Activated CD4-positive, alpha-beta memory T cell treated with anti-CD3 and anti-CD28 coated beads for 36 hours (primary cell): Measurements from ENCODE around the gene ABHD2. TPM values are rescaled to one million over a fixed set of nuclear protein-coding genes. Genes with fewer than 3 reads are reported as not detected.
"Not testable (repeated sequence)": the region's sequence is repeated elsewhere in the genome, so short reads cannot be mapped to it uniquely, and the experiment has no call there.

ENCODE experiments used
- CTCF ChIA-PET: fragments of 350-600 bp; sonication (Branson Sonifier 250); formaldehyde crosslinking; loops from one replicate; lab custom pipeline; 2021; ENCODE audit warnings: antibody characterized with exemption, inconsistent platforms; lab: Charles Lee
- POLR2A ChIA-PET: fragments of 350-600 bp; sonication (Branson Sonifier 250); formaldehyde crosslinking; loops from one replicate; lab custom pipeline; 2021; ENCODE audit warnings: antibody characterized with exemption; lab: Charles Lee
- DNase-seq: peaks from one replicate; pipeline ENCODE4 v3.0.0-alpha.2; 2020
- H3K27ac Mint-ChIP-seq: one replicate; pipeline ENCODE4 v1.8.0; 2021; ENCODE audit warnings: mixed read lengths
- H3K27me3 Mint-ChIP-seq: one replicate; pipeline ENCODE4 v1.8.0; 2021; ENCODE audit warnings: mixed read lengths
- H3K36me3 Mint-ChIP-seq: one replicate; pipeline ENCODE4 v1.8.0; 2021; ENCODE audit warnings: mixed read lengths
- H3K4me1 Mint-ChIP-seq: one replicate; pipeline ENCODE4 v1.8.0; 2021; ENCODE audit warnings: low read depth, mixed read lengths
- H3K4me3 Mint-ChIP-seq: one replicate; pipeline ENCODE4 v1.8.0; 2021; ENCODE audit warnings: mild to moderate bottlenecking, mixed read lengths
- H3K9me3 Mint-ChIP-seq: one replicate; pipeline ENCODE4 v1.8.0; 2021; ENCODE audit warnings: mixed read lengths
- intact Hi-C: fragments of 100-400 bp; cut with micrococcal nuclease; formaldehyde crosslinking; loops from one replicate; pipeline ENCODE4 v1.15.1; 2023
- total RNA-seq, 2 experiments: library from RNA; stranded (reverse); gene quantifications; one replicate each; pipeline ENCODE4 v1.2.3, GENCODE V29; 2021

Gene ABHD2
- total RNA-seq, 2 experiments from 2014 or later: 36.0 to 38.5 TPM

DNA sequence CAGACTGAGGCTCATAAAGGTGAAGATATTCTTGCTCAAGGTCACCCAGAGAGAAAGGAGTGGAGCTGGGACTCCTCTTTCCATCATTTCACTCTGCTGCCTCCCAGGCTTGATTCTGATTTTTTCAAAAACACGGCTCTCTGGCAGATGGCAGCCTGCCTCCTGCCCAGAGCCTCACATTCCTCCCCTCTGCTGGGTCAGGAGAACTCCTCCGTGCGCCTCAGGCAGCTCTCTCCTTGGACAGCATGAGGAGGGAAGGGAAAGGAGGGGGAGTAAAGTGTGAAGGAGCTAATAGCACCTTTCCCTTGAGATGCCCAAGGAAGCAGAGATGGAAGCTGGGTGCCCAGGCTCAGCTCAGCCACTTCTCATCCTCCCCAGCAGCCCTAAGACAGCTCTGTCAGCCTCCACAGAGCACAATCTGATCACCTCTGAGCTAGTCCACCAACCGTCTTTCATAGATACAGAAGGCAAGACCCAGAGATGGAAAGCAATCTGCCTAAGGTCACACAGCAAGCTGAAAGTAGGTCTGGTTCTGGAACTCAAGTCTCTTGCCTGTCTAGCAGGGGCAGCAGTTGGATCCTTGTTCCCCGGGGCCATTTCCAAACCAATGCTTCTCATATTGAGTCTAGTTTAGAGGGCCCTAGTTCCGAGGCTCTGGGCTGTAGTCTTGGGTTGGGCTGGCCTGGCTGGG, 129.6 kb downstream of the ABHD2 start:
- no peak overlapping the region for H3K27ac Mint-ChIP-seq
- POLR2A ChIA-PET: interaction anchor here (0.6 kb wide), 1 partner anchor 23 kb away, joined by 3 read pairs; no protein-coding TSS in a partner anchor
- H3K36me3 Mint-ChIP-seq: no peaks in the 10 kb centered on the region
- no peaks in the 10 kb centered on the region for H3K27me3 Mint-ChIP-seq
- CTCF ChIA-PET: interaction anchor here (1.2 to 2.6 kb wide), 2 partner anchors 11 to 47 kb away, joined by 3 to 17 read pairs; no protein-coding TSS in a partner anchor
- no peaks in the 10 kb centered on the region for H3K9me3 Mint-ChIP-seq
- no peak overlapping the region for H3K4me3 Mint-ChIP-seq
- intact Hi-C loops: no loop called here
- DNase-seq: no peak
- H3K4me1 Mint-ChIP-seq: peaks cover 6% of the 10 kb centered on the region

DNA sequence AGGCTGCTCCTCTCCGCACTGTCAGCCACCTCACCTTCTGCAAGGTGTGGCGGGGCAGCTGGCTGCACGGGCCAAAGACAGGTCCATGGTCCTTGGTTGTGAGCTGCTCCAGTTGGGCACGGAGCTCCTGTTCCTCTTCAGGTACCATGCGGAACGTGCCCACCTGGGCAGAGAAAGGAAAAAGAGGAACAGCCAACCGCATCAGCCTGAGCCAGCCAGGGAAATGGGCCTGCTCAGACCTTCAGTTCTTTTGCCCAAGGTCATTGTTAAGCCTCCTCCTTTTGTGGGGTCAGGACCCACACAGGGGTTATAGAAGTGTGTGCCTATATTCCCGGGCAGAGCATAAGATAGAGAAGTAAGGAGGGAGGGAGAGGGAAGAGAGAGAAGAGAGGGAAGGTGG, 130.3 kb downstream of the ABHD2 start:
- Mint-ChIP-seq H3K27me3 (no peaks in the 10 kb centered on the region), H3K9me3 (no peaks in the 10 kb centered on the region), H3K27ac (no peak overlapping the region), H3K36me3 (no peaks in the 10 kb centered on the region), H3K4me1 (peaks cover 6% of the 10 kb centered on the region), H3K4me3 (no peak overlapping the region)
- CTCF ChIA-PET: interaction anchor here (2.6 kb wide), 1 partner anchor 12 kb away, joined by 17 read pairs; no protein-coding TSS in a partner anchor
- POLR2A ChIA-PET: interaction anchor here (0.6 kb wide), 1 partner anchor 22 kb away, joined by 3 read pairs; no protein-coding TSS in a partner anchor
- intact Hi-C loops: no loop called here
- DNase-seq: no peak

GRCh38 chr15:89221543-89221942, 133.3 kb downstream of the ABHD2 start, which contains the start of gene RLBP1:
TSS of gene RLBP1 (minus strand) at chr15:89221579. CDS start at chr15:89218975, 2,604 bp downstream.
- ChIA-PET POLR2A (no interaction called here), CTCF (interaction anchor here (0.6 to 2.6 kb wide), 2 partner anchors 15 to 221 kb away, joined by 4 to 11 read pairs; no protein-coding TSS in a partner anchor)
- no peak within 1 kb of the TSS for H3K4me3 Mint-ChIP-seq

DNA sequence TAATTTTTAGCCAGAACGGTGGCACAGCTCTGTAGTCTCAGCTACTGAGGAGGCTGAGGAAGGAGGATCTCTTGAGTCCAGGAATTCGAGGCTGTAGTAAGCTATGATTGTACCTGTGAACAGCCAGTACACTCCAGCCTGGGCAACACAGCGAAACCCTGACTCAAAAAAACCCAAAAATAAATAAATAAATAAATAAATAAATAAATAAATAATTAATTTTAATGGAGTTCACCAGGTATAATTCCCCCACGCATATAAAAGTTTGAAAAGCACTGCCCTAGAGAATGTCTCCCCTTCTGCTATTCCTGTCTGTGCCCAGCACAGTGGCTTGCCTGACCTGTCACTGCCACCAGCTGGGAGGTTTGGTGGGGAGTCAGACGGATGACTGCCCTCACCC, 137.3 kb downstream of the ABHD2 start:
- Mint-ChIP-seq H3K27ac (no peak overlapping the region), H3K4me1 (peaks cover 6% of the 10 kb centered on the region), H3K27me3 (peaks cover 6% of the 10 kb centered on the region), H3K9me3 (no peaks in the 10 kb centered on the region), H3K36me3 (no peaks in the 10 kb centered on the region), H3K4me3 (no peak overlapping the region)
- ChIA-PET POLR2A (no interaction called here), CTCF (interaction anchor here (4.0 kb wide), 1 partner anchor 18 kb away, joined by 25 read pairs; no protein-coding TSS in a partner anchor)
- intact Hi-C loops: no loop called here
- DNase-seq: no peak

More at GRCh38 chr15:89221543-89221942, 133.3 kb downstream of the ABHD2 start, which contains the start of gene RLBP1:
- Mint-ChIP-seq H3K36me3 (no peaks in the 10 kb centered on the region), H3K27ac (no peak within 1 kb of the TSS), H3K27me3 (no peaks in the 10 kb centered on the region), H3K4me1 (peaks cover 6% of the 10 kb centered on the region), H3K9me3 (no peaks in the 10 kb centered on the region)
- intact Hi-C loops: no loop called here
- DNase-seq: peak; percentile 45

- H3K36me3 Mint-ChIP-seq: no peaks in the 10 kb centered on the region
- ChIA-PET CTCF (interaction anchor here (4.0 kb wide), 1 partner anchor 19 kb away, joined by 25 read pairs; no protein-coding TSS in a partner anchor), POLR2A (no interaction called here)
- H3K27me3 Mint-ChIP-seq: peaks cover 6% of the 10 kb centered on the region
- no peak for DNase-seq
- H3K9me3 Mint-ChIP-seq: no peaks in the 10 kb centered on the region
- no peak overlapping the region for H3K27ac Mint-ChIP-seq
- intact Hi-C loops: no loop called here
- H3K4me1 Mint-ChIP-seq: peaks cover 2% of the 10 kb centered on the region
- H3K4me3 Mint-ChIP-seq: no peak overlapping the region
Measured at GRCh38 chr15:89226359-89227221, 138.3 kb downstream of the ABHD2 start.

- Mint-ChIP-seq H3K9me3 (no peaks in the 10 kb centered on the region), H3K27me3 (peaks cover 8% of the 10 kb centered on the region), H3K27ac (no peak overlapping the region), H3K4me1 (no peaks in the 10 kb centered on the region), H3K4me3 (no peak overlapping the region), H3K36me3 (no peaks in the 10 kb centered on the region)
- DNase-seq: no peak
- intact Hi-C loops: no loop called here
- ChIA-PET POLR2A (no interaction called here), CTCF (interaction anchor here (0.6 to 4.0 kb wide), 2 partner anchors 20 to 98 kb away, joined by 3 to 25 read pairs; no protein-coding TSS in a partner anchor)
Measured at GRCh38 chr15:89227425-89227824, 139.2 kb downstream of the ABHD2 start.

DNA sequence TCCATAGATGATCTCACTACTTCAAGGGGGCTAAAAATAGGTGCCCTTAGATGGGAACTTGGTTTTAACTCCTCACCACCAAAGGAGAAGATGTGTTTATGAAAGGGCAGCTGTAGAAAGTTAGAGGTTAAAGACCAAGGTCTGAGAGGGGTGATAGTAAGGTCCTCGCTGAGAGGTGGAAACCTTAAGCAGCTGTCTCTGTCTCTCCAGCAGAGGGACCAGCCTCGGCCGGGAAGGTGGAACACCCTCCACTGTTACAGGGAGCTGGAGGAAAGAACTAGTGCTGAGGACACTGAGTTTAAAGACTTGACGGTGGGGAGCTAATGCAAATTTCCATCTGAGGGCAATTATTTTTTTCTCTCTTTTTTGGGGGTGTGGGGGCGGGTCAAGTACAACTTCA, 142.0 kb downstream of the ABHD2 start:
- POLR2A ChIA-PET: no interaction called here
- intact Hi-C loops: no loop called here
- H3K27ac Mint-ChIP-seq: no peak overlapping the region
- no peak for DNase-seq
- H3K9me3 Mint-ChIP-seq: no peaks in the 10 kb centered on the region
- H3K27me3 Mint-ChIP-seq: peaks cover 8% of the 10 kb centered on the region
- H3K36me3 Mint-ChIP-seq: no peaks in the 10 kb centered on the region
- H3K4me3 Mint-ChIP-seq: no peak overlapping the region
- CTCF ChIA-PET: interaction anchor here (1.0 to 3.9 kb wide), 2 partner anchors 13 to 24 kb away, joined by 5 to 15 read pairs; partner anchors contain the start of gene FANCI
- H3K4me1 Mint-ChIP-seq: no peaks in the 10 kb centered on the region

DNA sequence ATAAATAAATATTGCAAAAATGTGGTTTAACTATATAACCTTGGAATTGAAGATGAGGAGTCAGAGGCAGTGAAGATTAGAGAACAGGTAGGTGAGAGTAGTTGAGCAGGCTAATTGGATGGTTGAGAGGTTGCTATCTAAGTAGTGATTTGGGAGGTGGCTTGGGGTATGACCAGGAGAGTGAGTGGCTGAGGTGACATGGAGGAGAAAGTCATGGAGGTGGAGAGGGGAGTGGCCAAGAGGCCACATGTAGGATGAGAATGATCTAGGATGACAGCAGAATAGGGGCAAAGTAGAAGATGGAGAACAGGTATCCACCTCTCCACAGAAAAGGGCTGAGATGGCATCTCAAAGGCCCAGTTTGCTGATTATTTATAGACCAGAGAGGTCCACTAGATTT, 143.6 kb downstream of the ABHD2 start:
- intact Hi-C loops: no loop called here
- Mint-ChIP-seq H3K9me3 (no peaks in the 10 kb centered on the region), H3K4me3 (no peak overlapping the region), H3K27ac (no peak overlapping the region), H3K27me3 (peaks cover 8% of the 10 kb centered on the region), H3K4me1 (no peaks in the 10 kb centered on the region), H3K36me3 (no peaks in the 10 kb centered on the region)
- ChIA-PET POLR2A (no interaction called here), CTCF (interaction anchor here (3.9 kb wide), 1 partner anchor 25 kb away, joined by 15 read pairs; no protein-coding TSS in a partner anchor)
- DNase-seq: no peak

DNA sequence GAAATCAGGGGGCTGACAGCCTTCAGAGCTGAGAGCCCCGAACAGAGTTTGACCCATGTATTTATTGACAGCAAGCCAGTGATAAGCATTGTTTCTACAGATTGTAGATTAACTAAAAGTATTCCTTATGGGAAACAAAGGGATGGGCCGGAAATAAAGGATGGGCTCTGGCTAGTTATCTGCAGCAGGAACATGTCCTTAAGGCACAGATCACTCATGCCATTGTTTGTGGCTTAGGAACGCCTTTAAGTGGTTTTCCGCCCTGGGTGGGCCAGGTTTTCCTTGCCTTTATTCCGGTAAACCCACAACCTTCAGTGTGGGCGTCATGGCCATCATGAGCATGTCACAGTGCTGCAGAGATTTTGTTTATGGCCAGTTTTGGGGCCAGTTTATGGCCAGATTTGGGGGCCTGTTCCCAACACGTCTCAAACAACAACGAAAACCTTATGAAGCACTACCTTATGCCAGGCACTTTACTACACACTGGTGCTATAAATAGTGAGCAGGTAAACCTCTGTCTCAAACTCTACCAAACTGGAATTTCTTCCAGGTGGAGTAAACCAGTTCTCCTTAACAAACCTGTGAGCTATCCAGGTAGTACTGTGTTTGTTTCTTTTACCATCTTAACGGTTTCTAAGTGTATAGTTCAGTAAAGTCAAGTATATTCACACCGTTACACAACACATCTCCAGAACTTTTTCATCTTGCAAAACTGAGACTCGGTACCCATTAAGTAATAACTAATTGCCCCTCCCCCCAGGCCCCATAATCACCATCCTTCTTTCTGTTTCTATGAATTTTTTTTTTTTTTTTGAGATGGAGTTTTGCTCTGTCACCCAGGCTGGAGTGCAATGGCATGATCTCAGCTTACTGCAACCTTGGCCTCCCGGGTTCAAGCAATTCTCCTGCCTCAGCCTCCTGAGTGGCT, 151.9 kb downstream of the ABHD2 start:
- H3K36me3 Mint-ChIP-seq, H3K27me3 Mint-ChIP-seq, DNase-seq, H3K27ac Mint-ChIP-seq, H3K4me3 Mint-ChIP-seq, H3K9me3 Mint-ChIP-seq: not testable (repeated sequence)
- ChIA-PET POLR2A (interaction anchor here (0.8 kb wide), 1 partner anchor 22 kb away, joined by 3 read pairs; no protein-coding TSS in a partner anchor), CTCF (interaction anchor here (4.0 kb wide), 1 partner anchor 33 kb away, joined by 16 read pairs; no protein-coding TSS in a partner anchor)
- H3K4me1 Mint-ChIP-seq: peaks cover 12% of the 10 kb centered on the region
- intact Hi-C loops: loop anchor here (10.0 kb wide), 1 partner anchor 345 kb away; the partner anchor contains the start of gene HAPLN3

DNA sequence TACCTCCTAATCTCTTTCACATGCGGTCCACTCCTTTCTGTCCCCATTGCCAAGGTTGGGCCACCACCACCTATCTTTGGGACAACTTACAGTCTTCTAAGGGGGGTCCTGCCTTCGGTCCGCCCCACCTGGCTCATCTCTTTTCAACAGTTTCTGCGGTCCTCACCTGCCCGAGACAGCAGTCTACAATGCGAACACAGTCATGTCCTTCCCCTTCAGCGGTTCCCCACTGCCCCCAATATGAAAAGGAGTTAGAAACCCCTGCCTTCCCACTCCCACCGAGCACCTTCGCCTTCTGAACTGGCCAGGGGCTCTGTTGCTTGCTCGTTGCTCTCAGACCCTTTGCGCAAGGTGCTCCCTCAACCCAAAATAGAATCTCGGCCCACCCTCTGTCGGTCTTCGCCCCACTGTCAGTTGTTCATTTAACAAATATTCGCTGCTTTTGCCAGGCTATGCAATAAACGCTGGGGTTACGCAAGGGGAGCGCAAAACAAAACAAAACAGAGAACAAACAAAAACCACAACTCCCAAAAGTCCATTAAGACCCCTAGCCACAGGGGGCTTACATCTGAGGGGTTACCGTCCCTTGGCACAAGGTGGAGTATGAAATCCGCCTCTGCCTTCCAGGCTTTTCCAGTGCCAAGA, 154.9 kb downstream of the ABHD2 start:
- intact Hi-C loops: loop anchor here (1.0 to 10.0 kb wide), 4 partner anchors 39 to 348 kb away; partner anchors contain the start of genes ABHD2, HAPLN3 and POLG
- peaks cover 27% of the 10 kb centered on the region for H3K4me1 Mint-ChIP-seq
- no peaks in the 10 kb centered on the region for H3K27me3 Mint-ChIP-seq
- ChIA-PET CTCF (interaction anchor here (0.6 to 4.7 kb wide), 9 partner anchors 12 to 338 kb away, joined by 3 to 70 read pairs (median 4); partner anchors contain the start of gene ABHD2), POLR2A (interaction anchor here (1.3 to 2.4 kb wide), 2 partner anchors 13 to 36 kb away, joined by 3 to 9 read pairs; no protein-coding TSS in a partner anchor)
- H3K27ac Mint-ChIP-seq: no peak overlapping the region
- H3K9me3 Mint-ChIP-seq: no peaks in the 10 kb centered on the region
- peaks cover 35% of the 10 kb centered on the region for H3K36me3 Mint-ChIP-seq
- H3K4me3 Mint-ChIP-seq: peak overlapping the region; percentile 96
- no peak for DNase-seq
